Measurements from ENCODE around the gene ITPA. TPM values are rescaled to one million over a fixed set of nuclear protein-coding genes. Genes with fewer than 3 reads are reported as not detected.

ITPA gene
- polyA plus RNA-seq, 1 experiment, result 35.0 TPM

- ChIA-PET POLR2A (no interaction called here), CTCF (interaction anchor here (1.7 to 2.3 kb wide), 2 partner anchors 10 to 15 kb away, joined by 7 read pairs; no protein-coding TSS in a partner anchor)
- DNase-seq (ENCODE audit: low read depth), result no peak
- TF ChIP-seq CTCF (IDR thresholded peaks at IDR 0.05; ENCODE audit: insufficient read depth, low read depth, low read length), result no peak
- H3K4me3 ChIP-seq (ENCODE audit: low read depth, low read length), result no peak overlapping the region
- no peaks in the 10 kb centered on the region for H3K27me3 ChIP-seq (ENCODE audit: control insufficient read depth, insufficient read depth, low read length)
- peaks cover 8% of the 10 kb centered on the region for H3K36me3 ChIP-seq (ENCODE audit: control insufficient read depth, insufficient read depth, low read length)
Measured at GRCh38 chr20:3262566-3262965, 53.3 kb downstream of the ITPA start.

GRCh38 chr20:3270051-3270450, 60.8 kb downstream of the ITPA start:
- ChIA-PET POLR2A (no interaction called here), CTCF (no interaction called here)
- TF ChIP-seq CTCF (IDR thresholded peaks at IDR 0.05; ENCODE audit: insufficient read depth, low read depth, low read length), result no peak
- DNase-seq (ENCODE audit: low read depth), result no peak
- Histone ChIP-seq H3K27me3 (ENCODE audit: control insufficient read depth, insufficient read depth, low read length) (no peaks in the 10 kb centered on the region), H3K36me3 (ENCODE audit: control insufficient read depth, insufficient read depth, low read length) (peaks cover 6% of the 10 kb centered on the region), H3K4me3 (ENCODE audit: low read depth, low read length) (no peak overlapping the region)

GRCh38 chr20:3273371-3273770, 64.1 kb downstream of the ITPA start:
- POLR2A ChIA-PET, result no interaction called here
- Histone ChIP-seq H3K27me3 (ENCODE audit: control insufficient read depth, insufficient read depth, low read length) (no peaks in the 10 kb centered on the region), H3K4me3 (ENCODE audit: low read depth, low read length) (no peak overlapping the region), H3K36me3 (ENCODE audit: control insufficient read depth, insufficient read depth, low read length) (peaks cover 9% of the 10 kb centered on the region)
- DNase-seq (ENCODE audit: low read depth), result no peak
- CTCF ChIA-PET, result interaction anchor here (0.7 to 2.0 kb wide), 2 partner anchors 11 to 811 kb away, joined by 4 to 7 read pairs; no protein-coding TSS in a partner anchor
- TF ChIP-seq CTCF (IDR thresholded peaks at IDR 0.05; ENCODE audit: insufficient read depth, low read depth, low read length), result no peak

Other genes starting within 250 kb of the ITPA start
- gene GNRH2, start 165.9 kb upstream of the ITPA start, polyA plus RNA-seq (2011; rRNA removed), result not detected in 2 replicates
- 27.4 and 37.2 TPM in 2 replicates for gene MRPS26, start 163.4 kb upstream of the ITPA start, polyA plus RNA-seq (2011; rRNA removed)
- gene OXT, start 137.9 kb upstream of the ITPA start, polyA plus RNA-seq (2011; rRNA removed), result not detected in 2 replicates
- gene AVP, start 124.8 kb upstream of the ITPA start, polyA plus RNA-seq (2011; rRNA removed), result not detected in 2 replicates
- 8.5 and 13.5 TPM in 2 replicates for gene FASTKD5, start 49.6 kb upstream of the ITPA start, polyA plus RNA-seq (2011; rRNA removed)
- gene UBOX5, start 49.6 kb upstream of the ITPA start, polyA plus RNA-seq (2011; rRNA removed), result 3.0 and 5.8 TPM in 2 replicates
- 6.9 and 8.8 TPM in 2 replicates for gene LZTS3, start 35.9 kb upstream of the ITPA start, polyA plus RNA-seq (2011; rRNA removed)
- gene DDRGK1, start 4.8 kb upstream of the ITPA start, polyA plus RNA-seq (2011; rRNA removed), result 33.1 and 34.9 TPM in 2 replicates
- gene SLC4A11, start 29.7 kb downstream of the ITPA start, polyA plus RNA-seq (2011; rRNA removed), result 0.94 and 1.2 TPM in 2 replicates
- 10.0 and 10.4 TPM in 2 replicates for gene DNAAF9, start 198.2 kb downstream of the ITPA start, polyA plus RNA-seq (2011; rRNA removed)

All from BJ (cell line).